SK-N-SH (cell line): Measurements from ENCODE around the gene AK4.

Experiments used
- CTCF ChIP-seq: fragments of 200-600 bp; sonication (generic); IDR thresholded peaks from 2 replicates; pipeline ENCODE4 v1.6.1; 2017; ENCODE audit warnings: antibody characterized with exemption, mild to moderate bottlenecking, moderate library complexity
- ELF1 ChIP-seq: IDR thresholded peaks from 2 replicates; pipeline ENCODE4 v1.4.0; 2012
- FOXJ3 ChIP-seq: sonication (generic); formaldehyde crosslinking; IDR thresholded peaks from 2 replicates; pipeline ENCODE4 v1.5.1; 2020; ENCODE audit warnings: mild to moderate bottlenecking, missing genetic modification reagents
- POLR2AphosphoS5 ChIP-seq: IDR thresholded peaks from 2 replicates; pipeline ENCODE4 v1.6.1; 2012; ENCODE audit warnings: low read depth, low read length
- RAD21 ChIP-seq: IDR thresholded peaks from 2 replicates; pipeline ENCODE4 v1.6.1; 2012; ENCODE audit warnings: mild to moderate bottlenecking, low read length
- TAF1 ChIP-seq: IDR thresholded peaks from 2 replicates; pipeline ENCODE4 v1.6.1; 2012; ENCODE audit warnings: low read depth, mild to moderate bottlenecking, low read length, moderate library complexity, borderline replicate concordance
- TF ChIP-seq, protein P1 (sequence below): IDR thresholded peaks from 2 replicates; pipeline ENCODE4 v1.4.0; 2012; ENCODE audit warnings: low read depth

DNA sequence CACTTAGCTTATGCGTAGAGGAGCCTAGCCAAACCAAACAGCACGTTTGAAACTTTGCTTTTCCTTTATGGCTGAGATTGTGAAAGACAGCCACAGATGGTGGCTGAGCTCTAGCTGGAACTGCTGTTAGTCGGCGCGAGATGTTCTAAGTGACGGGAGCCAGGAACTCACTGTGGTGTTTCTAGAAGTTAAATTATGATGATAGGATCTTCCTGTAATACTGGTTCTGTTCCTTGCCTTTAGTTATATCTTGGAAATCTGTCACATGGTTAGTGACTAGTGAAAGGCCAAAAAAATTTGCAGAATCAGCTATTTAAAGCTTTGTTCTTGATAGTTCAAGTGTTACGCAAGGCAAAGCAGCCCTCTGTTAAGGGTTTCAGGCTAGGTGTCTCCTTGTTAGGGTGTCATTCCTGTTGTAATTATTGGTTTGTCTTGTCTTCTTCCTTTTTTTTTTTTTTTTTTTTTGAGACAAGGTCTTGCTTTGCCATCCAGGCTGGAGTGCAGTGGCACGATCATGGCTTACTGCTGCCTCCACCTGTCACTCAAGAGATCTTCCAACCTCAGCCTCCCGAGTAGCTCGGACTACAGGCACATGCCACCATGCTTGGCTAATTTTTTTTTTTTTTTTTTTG lies 22.6 kb downstream of the AK4 start:
- TF ChIP-seq CTCF (no peak), FOXJ3 (CRISPR knock-in tag) (no peak), RAD21 (no peak), TAF1 (no peak), ELF1 (no peak), POLR2AphosphoS5 (no peak)
- TF ChIP-seq, protein P1, sequence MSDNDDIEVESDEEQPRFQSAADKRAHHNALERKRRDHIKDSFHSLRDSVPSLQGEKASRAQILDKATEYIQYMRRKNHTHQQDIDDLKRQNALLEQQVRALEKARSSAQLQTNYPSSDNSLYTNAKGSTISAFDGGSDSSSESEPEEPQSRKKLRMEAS: no peak
